ENCODE data around the gene OR2T27. TPM values are rescaled to one million over a fixed set of nuclear protein-coding genes. Genes with fewer than 3 reads are reported as not detected.

OR2T27 gene
- total and polyA plus RNA-seq, 2 experiments from 2014 or later, result not detected

- DNase-seq (ENCODE audit: low spot score) (no peak), ATAC-seq (no peak)
- H3K4me3 ChIP-seq, result no peak overlapping the region
- H3K9me2 ChIP-seq (ENCODE audit: insufficient read depth), result no peaks in the 10 kb centered on the region
- no peak overlapping the region for H3K27ac ChIP-seq (ENCODE audit: low read depth)
- no peak overlapping the region for H2AFZ ChIP-seq
- H3K36me3 ChIP-seq (ENCODE audit: insufficient read depth), result no peaks in the 10 kb centered on the region
- no peaks in the 10 kb centered on the region for H3K4me1 ChIP-seq (ENCODE audit: insufficient read depth)
- peaks cover 8% of the 10 kb centered on the region; the same call in 2 of the 3 replicates for H3K9me3 Mint-ChIP-seq
- H3K4me3 Mint-ChIP-seq, result no peak overlapping the region
- H3K4me1 Mint-ChIP-seq, result no peaks in the 10 kb centered on the region
- H3K27me3 Mint-ChIP-seq (ENCODE audit: insufficient read depth, low read depth, poor library complexity), result no peaks in the 10 kb centered on the region
- TF ChIP-seq ZNF114 (CRISPR knock-in tag; IDR thresholded peaks at IDR 0.05) (no peak), JUNB (IDR thresholded peaks at IDR 0.05; ENCODE audit: unreplicated experiment) (no peak), EZH2 (IDR thresholded peaks at IDR 0.05; ENCODE audit: low read depth, unreplicated experiment) (no peak), EZH2phosphoT487 (IDR thresholded peaks at IDR 0.05; ENCODE audit: unreplicated experiment) (no peak), NANOG (IDR thresholded peaks at IDR 0.05; ENCODE audit: borderline replicate concordance) (no peak), STAT1 (IDR thresholded peaks at IDR 0.05; ENCODE audit: unreplicated experiment) (no peak)
- TF ChIP-seq, protein P1, sequence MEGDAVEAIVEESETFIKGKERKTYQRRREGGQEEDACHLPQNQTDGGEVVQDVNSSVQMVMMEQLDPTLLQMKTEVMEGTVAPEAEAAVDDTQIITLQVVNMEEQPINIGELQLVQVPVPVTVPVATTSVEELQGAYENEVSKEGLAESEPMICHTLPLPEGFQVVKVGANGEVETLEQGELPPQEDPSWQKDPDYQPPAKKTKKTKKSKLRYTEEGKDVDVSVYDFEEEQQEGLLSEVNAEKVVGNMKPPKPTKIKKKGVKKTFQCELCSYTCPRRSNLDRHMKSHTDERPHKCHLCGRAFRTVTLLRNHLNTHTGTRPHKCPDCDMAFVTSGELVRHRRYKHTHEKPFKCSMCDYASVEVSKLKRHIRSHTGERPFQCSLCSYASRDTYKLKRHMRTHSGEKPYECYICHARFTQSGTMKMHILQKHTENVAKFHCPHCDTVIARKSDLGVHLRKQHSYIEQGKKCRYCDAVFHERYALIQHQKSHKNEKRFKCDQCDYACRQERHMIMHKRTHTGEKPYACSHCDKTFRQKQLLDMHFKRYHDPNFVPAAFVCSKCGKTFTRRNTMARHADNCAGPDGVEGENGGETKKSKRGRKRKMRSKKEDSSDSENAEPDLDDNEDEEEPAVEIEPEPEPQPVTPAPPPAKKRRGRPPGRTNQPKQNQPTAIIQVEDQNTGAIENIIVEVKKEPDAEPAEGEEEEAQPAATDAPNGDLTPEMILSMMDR (conservative IDR thresholded peaks at IDR 0.05; ENCODE audit: low read depth in 2 of 2), result no peak
- peaks cover 18% of the 10 kb centered on the region for H3K36me3 Mint-ChIP-seq (ENCODE audit: low read depth)
- no peak overlapping the region for H3K4me2 ChIP-seq
- no peaks in the 10 kb centered on the region for H4K20me1 ChIP-seq (replicated peaks; ENCODE audit: insufficient read depth)
- no peaks in the 10 kb centered on the region for H3F3A ChIP-seq (replicated peaks; ENCODE audit: low read depth)
- H3K27me3 ChIP-seq (ENCODE audit: insufficient read depth), result no peaks in the 10 kb centered on the region
- H3K27ac Mint-ChIP-seq, result no peak overlapping the region
- no peaks in the 10 kb centered on the region for H3K79me2 ChIP-seq (replicated peaks; ENCODE audit: insufficient read depth)
Observed at GRCh38 chr1:248630551-248630950, 24.8 kb downstream of the OR2T27 start.

DNA sequence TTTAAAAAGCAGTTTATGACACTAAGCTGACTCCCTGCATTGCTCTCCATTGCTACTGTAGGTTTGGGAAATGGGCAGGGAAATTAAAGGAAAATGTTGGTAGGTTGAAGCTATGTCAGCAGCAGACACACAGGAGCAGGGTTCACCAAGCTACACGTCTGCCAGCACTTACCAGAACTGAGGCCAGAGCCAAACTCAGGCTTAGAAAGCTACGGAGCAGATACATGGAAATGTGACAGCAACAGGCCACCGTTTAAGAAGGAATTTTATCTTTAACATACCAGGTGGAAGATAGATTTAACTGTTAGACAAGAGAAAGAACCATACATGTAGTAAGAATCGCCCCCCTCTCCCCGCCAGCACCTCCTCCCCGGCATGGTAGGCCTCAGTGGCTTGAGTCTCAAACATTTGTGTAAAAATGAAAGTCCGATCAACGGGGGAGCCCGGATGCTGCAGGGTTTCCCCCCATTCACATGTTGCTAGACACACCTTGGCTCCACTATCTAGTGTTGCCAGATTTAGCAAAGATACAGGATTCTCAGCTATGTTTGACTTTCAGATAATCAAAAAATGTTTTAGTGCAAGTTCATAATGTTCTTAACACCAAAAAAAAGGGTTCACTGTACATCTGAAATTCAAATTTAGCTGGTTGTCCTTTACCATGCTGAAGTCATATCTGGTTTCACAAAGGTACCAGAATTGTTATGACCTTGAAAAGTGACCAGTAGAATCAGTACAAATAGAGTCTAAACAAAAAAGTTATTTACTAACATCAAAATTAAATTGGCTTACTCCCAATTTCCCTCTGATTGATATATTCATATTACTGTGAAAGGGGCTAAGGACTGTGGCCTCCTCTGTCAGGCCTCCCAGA lies 27.1 kb downstream of the OR2T27 start:
- H3K27me3 ChIP-seq (ENCODE audit: insufficient read depth), result no peaks in the 10 kb centered on the region
- no peak for DNase-seq (ENCODE audit: low spot score)
- H3K4me2 ChIP-seq, result no peak overlapping the region
- Mint-ChIP-seq H3K36me3 (ENCODE audit: low read depth) (peaks cover 18% of the 10 kb centered on the region), H3K27ac (no peak overlapping the region), H3K27me3 (ENCODE audit: insufficient read depth, low read depth, poor library complexity) (no peaks in the 10 kb centered on the region), H3K4me3 (no peak overlapping the region), H3K4me1 (no peaks in the 10 kb centered on the region), H3K9me3 (peaks cover 2% of the 10 kb centered on the region; the same call in 2 of the 3 replicates)
- no peaks in the 10 kb centered on the region for H3K9me2 ChIP-seq (ENCODE audit: insufficient read depth)
- no peaks in the 10 kb centered on the region for H3K4me1 ChIP-seq (ENCODE audit: insufficient read depth)
- TF ChIP-seq EZH2phosphoT487 (IDR thresholded peaks at IDR 0.05; ENCODE audit: unreplicated experiment) (no peak), ZNF462 (CRISPR knock-in tag; IDR thresholded peaks at IDR 0.05) (no peak), ZNF114 (CRISPR knock-in tag; IDR thresholded peaks at IDR 0.05) (no peak), EZH2 (IDR thresholded peaks at IDR 0.05; ENCODE audit: low read depth, unreplicated experiment) (no peak), JUNB (IDR thresholded peaks at IDR 0.05; ENCODE audit: unreplicated experiment) (no peak), POLR2AphosphoS5 (IDR thresholded peaks at IDR 0.05; ENCODE audit: low read depth) (no peak), STAT1 (IDR thresholded peaks at IDR 0.05; ENCODE audit: unreplicated experiment) (no peak)
- H4K20me1 ChIP-seq (replicated peaks; ENCODE audit: insufficient read depth), result no peaks in the 10 kb centered on the region
- no peak overlapping the region for H3K4me3 ChIP-seq
- no peaks in the 10 kb centered on the region for H3F3A ChIP-seq (replicated peaks; ENCODE audit: low read depth)
- H3K27ac ChIP-seq (ENCODE audit: low read depth), result no peak overlapping the region
- H3K36me3 ChIP-seq (ENCODE audit: insufficient read depth), result no peaks in the 10 kb centered on the region
- H3K79me2 ChIP-seq (replicated peaks; ENCODE audit: insufficient read depth), result no peaks in the 10 kb centered on the region
- H2AFZ ChIP-seq, result no peak overlapping the region
- no peak for ATAC-seq
